Vagina (tissue), 2 donors: Measurements from ENCODE around the gene TMEM144. TPM values are rescaled to one million over a fixed set of nuclear protein-coding genes. Genes with fewer than 3 reads are reported as not detected.

Experiments used
- DNase-seq, 2 donors: peaks; one replicate each; pipeline ENCODE4 v3.0.0-alpha.2; 2017; ENCODE audit errors: extremely low spot score in 2 of 2
- H3K27ac ChIP-seq: fragments of 200-600 bp; sonication (generic); one replicate; pipeline ENCODE4 v1.5.1; 2019
- H3K27me3 ChIP-seq: fragments of 200-600 bp; sonication (generic); one replicate; pipeline ENCODE4 v1.5.1; 2019
- H3K36me3 ChIP-seq, 2 donors: fragments of 200-600 bp; sonication (generic); one replicate each; pipeline ENCODE4 v1.5.1; 2017 to 2019
- H3K4me1 ChIP-seq: fragments of 200-600 bp; sonication (generic); one replicate; pipeline ENCODE4 v1.5.1; 2019
- H3K4me3 ChIP-seq, 2 donors: fragments of 200-600 bp; sonication (generic); 1 replicate in 1 of 2; 2 replicates in 1 of 2; pipeline ENCODE4 v1.5.1; 2016 to 2019
- H3K9me3 ChIP-seq: fragments of 200-600 bp; sonication (generic); one replicate; pipeline ENCODE4 v1.5.1; 2019
- POLR2A ChIP-seq, 2 donors: fragments of 450-650 bp; IDR thresholded peaks; one replicate each; pipeline ENCODE4 v1.6.1; 2017; ENCODE audit warnings: antibody characterized with exemption in 2 of 2, mild to moderate bottlenecking in 2 of 2, moderate library complexity in 2 of 2
- POLR2AphosphoS5 ChIP-seq, 2 donors: sonication (generic); formaldehyde crosslinking; IDR thresholded peaks; one replicate each; pipeline ENCODE4 v1.9.0; 2017; ENCODE audit warnings: antibody characterized with exemption in 2 of 2, mild to moderate bottlenecking in 2 of 2, low read depth in 1 of 2; ENCODE audit not compliant: insufficient read depth in 1 of 2
- intact Hi-C: fragments of 100-400 bp; cut with DNase I; formaldehyde crosslinking; loops from one replicate; pipeline ENCODE4 v1.15.1; 2023
- total RNA-seq: library from RNA; depleted of rRNA; stranded (reverse); fragments of >200 nt; gene quantifications from one replicate; pipeline ENCODE4 v1.2.3, GENCODE V29; 2016
- TF ChIP-seq, protein P1 (sequence below), 3 experiments: fragments of 450-650 bp in 2 of 3; fragments of 200-600 bp in 1 of 3; sonication (generic) in 1 of 3; IDR thresholded peaks; one replicate each; pipeline ENCODE4 v1.5.1; 2017 to 2019; ENCODE audit warnings: antibody characterized with exemption in 3 of 3, mild to moderate bottlenecking in 2 of 3, moderate library complexity in 2 of 3

The TMEM144 gene
- total RNA-seq, 1 donor from 2014 or later: 5.6 TPM

DNA sequence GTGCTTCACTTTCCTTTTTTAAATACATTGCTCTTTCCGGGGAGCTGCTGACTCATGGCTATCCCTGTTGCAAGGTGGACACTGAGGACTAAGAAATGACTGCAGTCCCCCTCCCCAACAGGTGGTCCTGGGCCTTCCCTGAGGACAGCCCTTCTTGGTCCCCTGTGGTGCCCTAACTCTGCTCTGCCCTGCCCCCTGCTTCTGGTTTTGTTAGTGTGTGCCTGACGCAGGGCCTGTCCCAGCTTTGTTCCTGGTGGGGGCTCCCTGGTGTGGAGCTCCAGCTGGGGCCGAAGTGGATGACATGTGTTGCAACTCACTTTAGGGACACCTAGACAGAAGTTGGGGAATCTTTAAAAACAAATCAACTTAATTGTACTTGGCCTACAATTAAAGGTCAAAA, 81.9 kb downstream of the TMEM144 start:
- Histone ChIP-seq H3K27ac (no peak overlapping the region), H3K9me3 (no peaks in the 10 kb centered on the region)
- TF ChIP-seq POLR2AphosphoS5 (IDR thresholded peaks at IDR 0.05; ENCODE audit: insufficient read depth in 1 of 2, low read depth in 1 of 2) (no peak), POLR2A (IDR thresholded peaks at IDR 0.05) (no peak)
- TF ChIP-seq, protein P1, sequence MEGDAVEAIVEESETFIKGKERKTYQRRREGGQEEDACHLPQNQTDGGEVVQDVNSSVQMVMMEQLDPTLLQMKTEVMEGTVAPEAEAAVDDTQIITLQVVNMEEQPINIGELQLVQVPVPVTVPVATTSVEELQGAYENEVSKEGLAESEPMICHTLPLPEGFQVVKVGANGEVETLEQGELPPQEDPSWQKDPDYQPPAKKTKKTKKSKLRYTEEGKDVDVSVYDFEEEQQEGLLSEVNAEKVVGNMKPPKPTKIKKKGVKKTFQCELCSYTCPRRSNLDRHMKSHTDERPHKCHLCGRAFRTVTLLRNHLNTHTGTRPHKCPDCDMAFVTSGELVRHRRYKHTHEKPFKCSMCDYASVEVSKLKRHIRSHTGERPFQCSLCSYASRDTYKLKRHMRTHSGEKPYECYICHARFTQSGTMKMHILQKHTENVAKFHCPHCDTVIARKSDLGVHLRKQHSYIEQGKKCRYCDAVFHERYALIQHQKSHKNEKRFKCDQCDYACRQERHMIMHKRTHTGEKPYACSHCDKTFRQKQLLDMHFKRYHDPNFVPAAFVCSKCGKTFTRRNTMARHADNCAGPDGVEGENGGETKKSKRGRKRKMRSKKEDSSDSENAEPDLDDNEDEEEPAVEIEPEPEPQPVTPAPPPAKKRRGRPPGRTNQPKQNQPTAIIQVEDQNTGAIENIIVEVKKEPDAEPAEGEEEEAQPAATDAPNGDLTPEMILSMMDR (IDR thresholded peaks at IDR 0.05): no peak

GRCh38 chr4:158295053-158295452, 84.8 kb downstream of the TMEM144 start:
- Histone ChIP-seq H3K4me1 (no peaks in the 10 kb centered on the region), H3K36me3 (no peaks in the 10 kb centered on the region), H3K9me3 (no peaks in the 10 kb centered on the region), H3K27me3 (no peaks in the 10 kb centered on the region), H3K27ac (no peak overlapping the region), H3K4me3 (no peak overlapping the region)
- no peak for TF ChIP-seq POLR2AphosphoS5 (IDR thresholded peaks at IDR 0.05; ENCODE audit: insufficient read depth in 1 of 2, low read depth in 1 of 2)
- no peak for TF ChIP-seq POLR2A (IDR thresholded peaks at IDR 0.05)
- TF ChIP-seq, protein P1 (IDR thresholded peaks at IDR 0.05): no peak
- DNase-seq: no peak
- intact Hi-C loops: no loop called here

More for the DNA sequence above, 81.9 kb downstream of the TMEM144 start:
- no peaks in the 10 kb centered on the region for H3K36me3 ChIP-seq
- no peaks in the 10 kb centered on the region for H3K27me3 ChIP-seq
- intact Hi-C loops: no loop called here
- H3K4me3 ChIP-seq: no peak overlapping the region
- DNase-seq: no peak
- H3K4me1 ChIP-seq: no peaks in the 10 kb centered on the region

DNA sequence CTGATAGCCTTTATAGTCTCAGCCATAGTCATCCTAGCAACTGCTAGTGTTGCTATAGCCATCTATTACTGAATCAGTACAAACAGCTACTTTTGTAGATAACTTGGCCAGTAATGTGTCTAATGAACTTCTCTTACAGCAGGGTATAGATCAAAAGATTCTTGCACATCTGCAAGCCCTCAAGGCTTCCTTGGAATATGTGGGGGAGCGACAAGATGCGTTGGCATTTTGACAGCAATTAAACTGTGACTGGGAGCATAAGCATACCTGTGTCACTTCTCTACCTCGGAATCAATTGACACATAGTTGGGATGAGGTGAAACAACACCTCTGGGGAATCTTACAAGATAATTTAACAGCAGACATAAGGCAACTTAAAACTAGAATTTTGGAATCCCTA, 87.6 kb downstream of the TMEM144 start:
- Histone ChIP-seq H3K4me3 (no peak overlapping the region), H3K36me3 (no peaks in the 10 kb centered on the region), H3K27me3 (no peaks in the 10 kb centered on the region), H3K27ac (no peak overlapping the region), H3K9me3 (no peaks in the 10 kb centered on the region), H3K4me1 (peaks cover 9% of the 10 kb centered on the region)
- DNase-seq: no peak
- TF ChIP-seq POLR2AphosphoS5 (IDR thresholded peaks at IDR 0.05; ENCODE audit: insufficient read depth in 1 of 2, low read depth in 1 of 2): no peak
- TF ChIP-seq, protein P1 (IDR thresholded peaks at IDR 0.05): no peak
- no peak for TF ChIP-seq POLR2A (IDR thresholded peaks at IDR 0.05)
- intact Hi-C loops: no loop called here

- H3K4me1 ChIP-seq: peaks cover 12% of the 10 kb centered on the region
- TF ChIP-seq, protein P1 (IDR thresholded peaks at IDR 0.05): no peak
- TF ChIP-seq POLR2A (IDR thresholded peaks at IDR 0.05) (no peak), POLR2AphosphoS5 (IDR thresholded peaks at IDR 0.05; ENCODE audit: insufficient read depth in 1 of 2, low read depth in 1 of 2) (no peak)
- no peak overlapping the region for H3K4me3 ChIP-seq
- H3K27ac ChIP-seq: no peak overlapping the region
- DNase-seq: no peak
- no peaks in the 10 kb centered on the region for H3K36me3 ChIP-seq
- H3K9me3 ChIP-seq: no peaks in the 10 kb centered on the region
- intact Hi-C loops: no loop called here
- H3K27me3 ChIP-seq: no peaks in the 10 kb centered on the region
These were observed 89.2 kb downstream of the TMEM144 start for GRCh38 chr4:158299459-158300007.

- Histone ChIP-seq H3K27me3 (no peaks in the 10 kb centered on the region), H3K36me3 (no peaks in the 10 kb centered on the region), H3K9me3 (no peaks in the 10 kb centered on the region), H3K4me3 (no peak overlapping the region), H3K27ac (no peak overlapping the region), H3K4me1 (peaks cover 12% of the 10 kb centered on the region)
- DNase-seq: no peak
- TF ChIP-seq POLR2AphosphoS5 (IDR thresholded peaks at IDR 0.05; ENCODE audit: insufficient read depth in 1 of 2, low read depth in 1 of 2) (no peak), POLR2A (IDR thresholded peaks at IDR 0.05) (no peak)
- TF ChIP-seq, protein P1 (IDR thresholded peaks at IDR 0.05): no peak
- intact Hi-C loops: no loop called here
These were observed 89.7 kb downstream of the TMEM144 start for GRCh38 chr4:158300012-158300411.
